H1 (cell line): ENCODE results near the gene CELSR1.

Experiments used
- BACH1 ChIP-seq: IDR thresholded peaks from 2 replicates; pipeline ENCODE4 v1.6.1; 2012; ENCODE audit warnings: low read length, improper control_type of control experiment
- EZH2 ChIP-seq: fragments of 200-600 bp; sonication (generic); IDR thresholded peaks from 2 replicates; pipeline ENCODE4 v1.7.1; 2012; ENCODE audit warnings: low read depth, mild to moderate bottlenecking, moderate library complexity, low read length, inconsistent platforms; ENCODE audit not compliant: severe bottlenecking
- YY1 ChIP-seq: IDR thresholded peaks from 2 replicates; pipeline ENCODE4 v1.6.1; 2011; ENCODE audit warnings: low read depth, mild to moderate bottlenecking, low read length

DNA sequence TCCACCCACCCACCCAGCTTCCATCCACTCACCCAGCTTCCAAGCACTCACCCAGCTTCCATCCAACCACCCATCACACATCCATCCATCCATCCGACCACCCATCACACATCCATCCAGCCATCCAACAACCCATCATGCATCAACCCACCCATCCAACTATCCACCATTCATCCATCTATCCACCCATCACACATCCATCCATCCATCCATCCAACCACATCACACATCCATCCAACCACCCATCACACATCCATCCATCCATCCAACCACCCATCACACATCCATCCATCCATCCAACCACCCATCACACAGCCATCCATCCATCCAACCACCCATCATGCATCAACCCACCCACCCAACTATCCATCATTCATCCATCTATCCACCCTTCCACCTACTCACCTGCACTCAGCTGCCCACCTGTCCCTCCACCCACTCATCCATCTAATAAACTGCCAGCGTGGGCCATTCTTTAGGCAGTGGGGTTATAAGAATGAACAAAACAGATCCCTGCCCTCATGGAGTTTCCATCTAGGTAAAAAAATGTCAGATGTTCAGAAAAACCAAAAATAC, 88.2 kb downstream of the CELSR1 start:
- TF ChIP-seq EZH2: no peak
- no peak for TF ChIP-seq BACH1
- no peak for TF ChIP-seq YY1
